ENCODE results near the gene OR1I1. TPM values are rescaled to one million over a fixed set of nuclear protein-coding genes. Genes with fewer than 3 reads are reported as not detected.
"Not testable (repeated sequence)": the region's sequence is repeated elsewhere in the genome, so short reads cannot be mapped to it uniquely, and the experiment has no call there.

The OR1I1 gene, protein sequence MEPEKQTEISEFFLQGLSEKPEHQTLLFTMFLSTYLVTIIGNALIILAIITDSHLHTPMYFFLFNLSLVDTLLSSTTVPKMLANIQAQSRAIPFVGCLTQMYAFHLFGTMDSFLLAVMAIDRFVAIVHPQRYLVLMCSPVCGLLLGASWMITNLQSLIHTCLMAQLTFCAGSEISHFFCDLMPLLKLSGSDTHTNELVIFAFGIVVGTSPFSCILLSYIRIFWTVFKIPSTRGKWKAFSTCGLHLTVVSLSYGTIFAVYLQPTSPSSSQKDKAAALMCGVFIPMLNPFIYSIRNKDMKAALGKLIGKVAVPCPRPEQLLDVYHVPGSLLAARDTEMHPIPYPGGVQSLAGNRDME
- not detected for total RNA-seq

DNA sequence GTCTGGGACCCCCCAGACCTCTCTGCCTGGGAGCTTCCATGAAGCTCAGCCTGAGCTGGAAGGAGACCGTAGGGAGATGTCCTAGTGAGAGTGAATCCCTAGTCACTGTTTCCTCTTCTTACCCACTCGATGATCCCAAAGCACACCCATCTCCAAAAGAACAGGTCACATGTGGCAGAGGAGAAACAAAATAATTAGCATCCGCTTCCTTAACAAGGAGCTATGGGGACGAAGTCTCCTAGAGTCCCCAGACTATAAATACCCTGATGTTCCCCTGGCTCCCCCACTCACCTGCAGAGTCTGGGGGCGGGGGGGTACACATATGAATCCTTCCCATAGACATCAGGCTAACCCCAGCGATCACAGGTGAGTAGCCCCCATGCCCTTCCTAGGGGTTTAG, at the start of gene OR1I1:
Gene OR1I1 (plus strand): TSS at position 301 of the 400 bp plus-strand sequence. CDS start 4,855 bp downstream, outside the sequence.
- H3K4me1 Mint-ChIP-seq: no peaks in the 10 kb centered on the region
- no peak for ATAC-seq (ENCODE audit: low read depth)
- no peaks in the 10 kb centered on the region for H3K36me3 Mint-ChIP-seq
- H3K4me3 Mint-ChIP-seq: no peak within 1 kb of the TSS
- no peak within 1 kb of the TSS for H3K27ac Mint-ChIP-seq
- DNase-seq: no peak
- POLR2A ChIA-PET: no interaction called here
- H3K27me3 Mint-ChIP-seq: peaks cover 4% of the 10 kb centered on the region
- H3K9me3 Mint-ChIP-seq: no peaks in the 10 kb centered on the region

DNA sequence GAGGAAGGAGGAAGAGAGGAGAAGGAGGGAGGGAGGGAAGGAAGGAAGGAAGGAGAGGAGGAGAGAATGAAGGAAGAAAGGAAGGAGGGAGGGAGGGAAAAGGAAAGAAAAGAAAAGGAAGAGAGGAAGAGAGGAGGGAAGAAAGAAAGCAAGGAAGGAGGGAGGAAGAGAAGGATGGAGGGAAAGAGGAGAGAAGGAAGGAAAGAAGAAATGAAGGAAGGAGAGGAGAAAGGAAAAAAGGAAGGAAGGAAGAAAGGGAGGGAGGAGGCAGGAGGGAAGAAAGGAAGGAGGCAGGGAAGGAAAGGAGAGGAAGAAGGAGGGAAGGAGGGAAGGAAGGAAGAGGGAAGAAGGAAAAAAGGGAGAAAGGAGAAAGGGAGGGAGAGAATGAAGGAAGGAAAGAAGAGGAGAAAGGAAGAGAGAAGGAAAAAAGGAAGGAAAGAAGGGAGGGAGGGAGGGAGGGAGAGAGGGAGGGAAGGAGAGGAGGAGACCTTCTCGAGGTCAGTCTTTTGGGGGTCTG, 46.2 kb upstream of the OR1I1 start:
- H3K4me1 Mint-ChIP-seq: no peaks in the 10 kb centered on the region
- no peak for ATAC-seq (ENCODE audit: low read depth)

DNA sequence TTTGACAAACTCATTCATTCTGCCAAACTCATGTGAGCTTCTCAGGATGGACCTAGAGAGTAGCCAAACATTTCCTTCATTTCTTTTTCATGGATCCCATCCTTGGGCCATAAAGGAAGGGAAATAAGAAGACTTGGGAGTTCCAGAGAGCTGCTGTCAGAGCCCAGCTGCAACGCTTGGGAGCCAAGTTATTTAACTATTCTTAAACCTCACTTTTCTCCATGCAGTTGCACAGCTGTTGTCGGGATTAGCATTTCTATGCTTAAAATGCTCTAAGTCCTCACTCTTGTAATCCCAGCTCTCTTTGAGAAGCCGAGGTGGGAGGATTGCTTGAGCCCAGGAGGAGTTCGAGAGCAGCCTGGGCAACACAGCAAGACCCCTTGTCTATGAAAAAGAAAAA, 44.4 kb upstream of the OR1I1 start:
- DNase-seq (no peak), ATAC-seq (ENCODE audit: low read depth) (no peak)
- H3K9me3 Mint-ChIP-seq: no peaks in the 10 kb centered on the region
- POLR2A ChIA-PET: no interaction called here
- no peak overlapping the region for H3K27ac Mint-ChIP-seq
- no peaks in the 10 kb centered on the region for H3K27me3 Mint-ChIP-seq
- H3K4me1 Mint-ChIP-seq: no peaks in the 10 kb centered on the region
- no peaks in the 10 kb centered on the region for H3K36me3 Mint-ChIP-seq
- no peak overlapping the region for H3K4me3 Mint-ChIP-seq

More for the DNA sequence above, 46.2 kb upstream of the OR1I1 start:
- H3K4me3 Mint-ChIP-seq: no peak overlapping the region
- no peaks in the 10 kb centered on the region for H3K36me3 Mint-ChIP-seq
- POLR2A ChIA-PET: no interaction called here
- H3K27ac Mint-ChIP-seq: no peak overlapping the region
- H3K9me3 Mint-ChIP-seq: no peaks in the 10 kb centered on the region
- H3K27me3 Mint-ChIP-seq: no peaks in the 10 kb centered on the region
- DNase-seq: no peak

DNA sequence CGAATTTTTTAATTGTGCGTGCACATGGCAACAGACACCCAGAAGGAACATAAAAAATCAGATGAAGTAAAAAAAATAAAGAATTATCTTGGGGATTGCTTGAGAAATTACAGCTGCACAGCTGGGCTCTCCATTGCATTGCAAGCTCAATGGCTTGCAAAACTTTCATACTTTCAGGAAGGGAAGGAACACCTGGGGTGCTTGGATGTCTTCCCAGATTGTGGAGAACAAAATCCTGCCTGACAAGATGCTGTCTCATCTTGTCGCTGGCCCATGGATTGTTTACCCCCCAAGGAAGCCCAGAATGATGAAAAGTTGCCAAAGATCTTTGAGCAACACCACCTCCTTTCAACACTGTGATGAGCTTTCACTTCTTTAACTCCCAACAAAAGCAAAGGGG, 43.7 kb upstream of the OR1I1 start:
- H3K36me3 Mint-ChIP-seq: no peaks in the 10 kb centered on the region
- no peaks in the 10 kb centered on the region for H3K4me1 Mint-ChIP-seq
- no peak for DNase-seq
- H3K27ac Mint-ChIP-seq: no peak overlapping the region
- no peaks in the 10 kb centered on the region for H3K27me3 Mint-ChIP-seq
- ATAC-seq (ENCODE audit: low read depth): no peak
- POLR2A ChIA-PET: no interaction called here
- H3K9me3 Mint-ChIP-seq: no peaks in the 10 kb centered on the region
- H3K4me3 Mint-ChIP-seq: no peak overlapping the region

DNA sequence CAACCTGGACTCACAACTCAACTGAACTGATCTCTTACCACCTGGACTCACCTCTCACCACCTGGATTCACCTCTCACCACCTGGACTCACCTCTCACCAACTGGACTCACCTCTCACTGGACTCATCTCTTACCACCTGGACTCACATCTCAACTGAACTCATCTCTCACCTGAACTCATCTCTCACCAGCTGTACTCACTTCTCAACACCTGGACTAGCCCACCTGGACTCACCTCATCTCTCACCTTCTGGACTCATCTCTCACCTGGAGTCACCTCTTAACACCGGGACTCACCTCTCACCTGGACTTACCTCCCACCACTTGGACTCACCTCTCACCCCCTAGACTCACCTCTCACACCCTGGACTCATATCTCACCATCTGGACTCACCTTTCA, 40.0 kb upstream of the OR1I1 start:
- no peaks in the 10 kb centered on the region for H3K4me1 Mint-ChIP-seq
- no peak overlapping the region for H3K27ac Mint-ChIP-seq
- DNase-seq (no peak), ATAC-seq (ENCODE audit: low read depth) (no peak)
- peaks cover 2% of the 10 kb centered on the region for H3K27me3 Mint-ChIP-seq
- POLR2A ChIA-PET: no interaction called here
- no peak overlapping the region for H3K4me3 Mint-ChIP-seq
- no peaks in the 10 kb centered on the region for H3K9me3 Mint-ChIP-seq
- no peaks in the 10 kb centered on the region for H3K36me3 Mint-ChIP-seq

DNA sequence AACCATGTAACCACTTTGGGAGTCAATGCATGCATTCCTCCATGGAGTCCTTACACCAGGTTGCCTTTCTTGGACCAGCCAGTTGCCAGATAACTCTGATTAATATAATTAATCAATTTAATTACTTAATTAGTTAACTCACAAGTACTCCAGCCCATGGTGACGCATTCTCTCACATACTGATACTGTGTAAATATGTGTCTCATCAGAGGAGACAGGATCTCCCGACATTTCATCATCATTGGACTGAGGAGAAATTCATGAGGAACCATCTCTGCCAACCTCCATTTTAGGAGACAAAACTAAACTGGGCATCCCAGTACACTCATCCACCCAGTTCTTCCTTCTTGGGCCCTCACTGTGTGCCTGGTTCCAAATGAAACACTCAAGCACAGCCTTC, 39.2 kb upstream of the OR1I1 start:
- Mint-ChIP-seq H3K36me3 (no peaks in the 10 kb centered on the region), H3K9me3 (no peaks in the 10 kb centered on the region), H3K27ac (no peak overlapping the region), H3K4me3 (no peak overlapping the region), H3K4me1 (no peaks in the 10 kb centered on the region), H3K27me3 (peaks cover 2% of the 10 kb centered on the region)
- ATAC-seq (ENCODE audit: low read depth) (no peak), DNase-seq (no peak)
- POLR2A ChIA-PET: no interaction called here

GRCh38 chr19:15045506-15045905, 36.5 kb upstream of the OR1I1 start:
- POLR2A ChIA-PET: no interaction called here
- ATAC-seq (ENCODE audit: low read depth): no peak
- Mint-ChIP-seq H3K4me3 (no peak overlapping the region), H3K4me1 (no peaks in the 10 kb centered on the region), H3K27ac (no peak overlapping the region), H3K27me3 (peaks cover 2% of the 10 kb centered on the region), H3K9me3 (no peaks in the 10 kb centered on the region), H3K36me3 (no peaks in the 10 kb centered on the region)
- DNase-seq: no peak

GRCh38 chr19:15047680-15048079, 34.3 kb upstream of the OR1I1 start:
- ATAC-seq (ENCODE audit: low read depth) (no peak), DNase-seq (no peak)
- no peaks in the 10 kb centered on the region for H3K36me3 Mint-ChIP-seq
- POLR2A ChIA-PET: no interaction called here
- no peaks in the 10 kb centered on the region for H3K9me3 Mint-ChIP-seq
- no peak overlapping the region for H3K27ac Mint-ChIP-seq
- peaks cover 2% of the 10 kb centered on the region for H3K27me3 Mint-ChIP-seq
- no peak overlapping the region for H3K4me3 Mint-ChIP-seq
- no peaks in the 10 kb centered on the region for H3K4me1 Mint-ChIP-seq

- Mint-ChIP-seq H3K27me3 (peaks cover 2% of the 10 kb centered on the region), H3K9me3 (no peaks in the 10 kb centered on the region), H3K4me3 (no peak overlapping the region), H3K4me1 (no peaks in the 10 kb centered on the region), H3K27ac (no peak overlapping the region), H3K36me3 (no peaks in the 10 kb centered on the region)
- no peak for DNase-seq
- POLR2A ChIA-PET: no interaction called here
- ATAC-seq (ENCODE audit: low read depth): no peak
Observed at GRCh38 chr19:15048128-15048527, 33.9 kb upstream of the OR1I1 start.

DNA sequence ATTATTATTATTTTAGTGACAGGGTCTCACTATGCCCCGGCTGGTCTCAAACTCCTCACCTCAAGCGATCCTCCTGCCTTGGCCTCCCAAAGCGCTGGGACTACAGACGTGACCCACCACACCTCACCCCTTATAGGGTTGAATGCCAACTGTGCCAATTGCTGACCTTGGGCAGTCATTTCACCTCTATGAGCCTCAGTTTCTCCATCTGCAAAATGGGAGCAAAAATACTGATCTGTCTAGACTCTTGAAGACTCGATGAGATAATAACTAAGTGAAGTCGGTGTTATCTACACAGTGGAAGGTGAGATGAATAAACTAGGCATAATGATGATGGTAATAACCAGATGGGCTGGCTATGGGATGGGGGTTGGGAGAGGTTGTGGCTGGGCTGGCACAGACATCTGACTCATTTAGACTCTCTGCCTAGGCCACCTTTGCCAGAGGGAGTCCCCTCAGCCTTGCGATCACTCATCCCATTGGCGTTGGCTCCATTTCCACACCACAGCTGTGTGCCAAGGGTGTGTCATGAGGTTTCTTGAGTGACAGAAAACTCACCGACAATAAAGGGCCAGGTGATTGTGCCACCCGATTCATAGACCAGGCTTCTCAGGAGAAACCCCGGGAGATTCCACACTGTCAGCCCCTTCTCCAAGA, 33.0 kb upstream of the OR1I1 start, which contains the start of gene CASP14:
Gene CASP14 (plus strand): TSS at position 596 of the 657 bp plus-strand sequence. CDS start 2,772 bp downstream, outside the sequence.
- Mint-ChIP-seq H3K4me1 (no peaks in the 10 kb centered on the region), H3K27me3 (no peaks in the 10 kb centered on the region), H3K27ac (no peak within 1 kb of the TSS), H3K36me3 (no peaks in the 10 kb centered on the region), H3K4me3 (no peak within 1 kb of the TSS), H3K9me3 (no peaks in the 10 kb centered on the region)
- DNase-seq (no peak), ATAC-seq (ENCODE audit: low read depth) (no peak)
- POLR2A ChIA-PET: no interaction called here

- Mint-ChIP-seq H3K4me3 (no peak overlapping the region), H3K27ac (no peak overlapping the region), H3K27me3 (no peaks in the 10 kb centered on the region), H3K9me3 (no peaks in the 10 kb centered on the region), H3K4me1 (no peaks in the 10 kb centered on the region), H3K36me3 (no peaks in the 10 kb centered on the region)
- no peak for ATAC-seq (ENCODE audit: low read depth)
- POLR2A ChIA-PET: no interaction called here
- no peak for DNase-seq
Observed at GRCh38 chr19:15050639-15051038, 31.4 kb upstream of the OR1I1 start.

DNA sequence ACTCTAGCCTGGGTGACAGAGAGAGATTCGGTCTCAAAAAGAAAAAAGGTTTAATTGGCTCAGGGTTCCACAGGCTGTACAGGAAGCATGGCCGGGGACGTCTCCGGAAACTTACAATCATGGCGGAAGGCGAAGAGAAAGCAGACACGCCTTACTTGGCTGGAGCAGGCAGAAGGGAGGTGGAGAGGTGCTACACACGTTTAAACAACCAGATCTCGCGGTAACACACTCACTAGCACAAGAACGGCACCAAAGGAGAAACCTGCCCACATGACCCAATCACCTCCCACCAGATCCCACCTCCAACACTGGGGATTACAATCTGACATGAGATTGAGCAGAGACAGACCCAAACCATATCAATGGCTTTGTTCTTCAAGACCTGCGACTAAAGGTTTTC, 20.0 kb upstream of the OR1I1 start:
- Mint-ChIP-seq H3K27ac (no peak overlapping the region), H3K36me3 (no peaks in the 10 kb centered on the region), H3K4me3 (no peak overlapping the region), H3K4me1 (no peaks in the 10 kb centered on the region), H3K9me3 (peaks cover 1% of the 10 kb centered on the region), H3K27me3 (peaks cover 4% of the 10 kb centered on the region)
- POLR2A ChIA-PET: no interaction called here
- ATAC-seq (ENCODE audit: low read depth) (no peak), DNase-seq (no peak)

- H3K4me3 Mint-ChIP-seq, H3K4me1 Mint-ChIP-seq: not testable (repeated sequence)
Observed at GRCh38 chr19:15070386-15070785, 11.6 kb upstream of the OR1I1 start.

More at GRCh38 chr19:15070386-15070785, 11.6 kb upstream of the OR1I1 start:
- H3K27me3 Mint-ChIP-seq: peaks cover 10% of the 10 kb centered on the region
- POLR2A ChIA-PET; H3K36me3 Mint-ChIP-seq; ATAC-seq (ENCODE audit: low read depth); H3K9me3 Mint-ChIP-seq; DNase-seq; H3K27ac Mint-ChIP-seq: not testable (repeated sequence)

All from activated naive CD8-positive, alpha-beta T cell treated with anti-CD3 and anti-CD28 coated beads, Interleukin-2, amount 10 ng/mL, durations not matched to agents 7 days and 5 days (primary cell).